Measurements from ENCODE around the gene CCNQ.

The CCNQ gene

GRCh38 chrX:153585827-153586226 lies 13.1 kb downstream of the CCNQ start:
- in situ Hi-C loops (cut with HindIII; ENCODE audit: low pct_ligation_motif_present, low sequenced_read_pairs) = no loop called here
- no peak overlapping the region for H3K27ac ChIP-seq
- H3K4me3 ChIP-seq (ENCODE audit: low read depth, low read length) = no peak overlapping the region
- DNase-seq = no peak
- TF ChIP-seq, protein P1, sequence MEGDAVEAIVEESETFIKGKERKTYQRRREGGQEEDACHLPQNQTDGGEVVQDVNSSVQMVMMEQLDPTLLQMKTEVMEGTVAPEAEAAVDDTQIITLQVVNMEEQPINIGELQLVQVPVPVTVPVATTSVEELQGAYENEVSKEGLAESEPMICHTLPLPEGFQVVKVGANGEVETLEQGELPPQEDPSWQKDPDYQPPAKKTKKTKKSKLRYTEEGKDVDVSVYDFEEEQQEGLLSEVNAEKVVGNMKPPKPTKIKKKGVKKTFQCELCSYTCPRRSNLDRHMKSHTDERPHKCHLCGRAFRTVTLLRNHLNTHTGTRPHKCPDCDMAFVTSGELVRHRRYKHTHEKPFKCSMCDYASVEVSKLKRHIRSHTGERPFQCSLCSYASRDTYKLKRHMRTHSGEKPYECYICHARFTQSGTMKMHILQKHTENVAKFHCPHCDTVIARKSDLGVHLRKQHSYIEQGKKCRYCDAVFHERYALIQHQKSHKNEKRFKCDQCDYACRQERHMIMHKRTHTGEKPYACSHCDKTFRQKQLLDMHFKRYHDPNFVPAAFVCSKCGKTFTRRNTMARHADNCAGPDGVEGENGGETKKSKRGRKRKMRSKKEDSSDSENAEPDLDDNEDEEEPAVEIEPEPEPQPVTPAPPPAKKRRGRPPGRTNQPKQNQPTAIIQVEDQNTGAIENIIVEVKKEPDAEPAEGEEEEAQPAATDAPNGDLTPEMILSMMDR (IDR thresholded peaks at IDR 0.05; ENCODE audit: low read depth, low read length, missing control alignments) = no peak
- H3K27me3 ChIP-seq (replicated peaks) = no peaks in the 10 kb centered on the region
- peaks cover 6% of the 10 kb centered on the region for H3K36me3 ChIP-seq (replicated peaks)

DNA sequence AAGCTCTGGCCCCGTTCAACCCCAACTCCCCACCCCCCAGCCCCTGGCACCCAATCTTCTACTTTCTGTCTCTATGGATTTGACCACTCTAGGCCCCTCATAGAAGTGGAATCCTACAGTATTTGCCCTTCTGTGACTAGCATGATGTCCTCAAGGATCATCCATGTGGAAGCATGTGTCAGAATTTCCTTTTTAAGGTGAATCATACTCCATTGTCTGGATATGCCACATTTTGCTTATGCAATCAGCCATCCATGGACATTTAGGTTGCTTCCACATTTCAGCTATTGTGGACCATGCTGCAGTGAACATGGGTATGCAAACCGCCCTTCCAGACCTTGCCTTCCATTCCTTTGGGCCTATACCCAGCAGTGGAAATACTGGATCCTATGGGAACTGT lies 15.5 kb downstream of the CCNQ start:
- Histone ChIP-seq H3K36me3 (replicated peaks) (peaks cover 4% of the 10 kb centered on the region), H3K4me3 (ENCODE audit: low read depth, low read length) (no peak overlapping the region), H3K27me3 (replicated peaks) (no peaks in the 10 kb centered on the region), H3K27ac (no peak overlapping the region)
- no peak for DNase-seq
- in situ Hi-C loops (cut with HindIII; ENCODE audit: low pct_ligation_motif_present, low sequenced_read_pairs) = no loop called here
- TF ChIP-seq, protein P1 (IDR thresholded peaks at IDR 0.05; ENCODE audit: low read depth, low read length, missing control alignments) = no peak

- Histone ChIP-seq H3K4me3 (ENCODE audit: low read depth, low read length) (no peak overlapping the region), H3K27ac (no peak overlapping the region), H3K27me3 (replicated peaks) (no peaks in the 10 kb centered on the region), H3K36me3 (replicated peaks) (peaks cover 2% of the 10 kb centered on the region)
- DNase-seq = no peak
- TF ChIP-seq, protein P1 (IDR thresholded peaks at IDR 0.05; ENCODE audit: low read depth, low read length, missing control alignments) = no peak
- in situ Hi-C loops (cut with HindIII; ENCODE audit: low pct_ligation_motif_present, low sequenced_read_pairs) = no loop called here
These were observed 16.0 kb downstream of the CCNQ start for GRCh38 chrX:153582896-153583295.

DNA sequence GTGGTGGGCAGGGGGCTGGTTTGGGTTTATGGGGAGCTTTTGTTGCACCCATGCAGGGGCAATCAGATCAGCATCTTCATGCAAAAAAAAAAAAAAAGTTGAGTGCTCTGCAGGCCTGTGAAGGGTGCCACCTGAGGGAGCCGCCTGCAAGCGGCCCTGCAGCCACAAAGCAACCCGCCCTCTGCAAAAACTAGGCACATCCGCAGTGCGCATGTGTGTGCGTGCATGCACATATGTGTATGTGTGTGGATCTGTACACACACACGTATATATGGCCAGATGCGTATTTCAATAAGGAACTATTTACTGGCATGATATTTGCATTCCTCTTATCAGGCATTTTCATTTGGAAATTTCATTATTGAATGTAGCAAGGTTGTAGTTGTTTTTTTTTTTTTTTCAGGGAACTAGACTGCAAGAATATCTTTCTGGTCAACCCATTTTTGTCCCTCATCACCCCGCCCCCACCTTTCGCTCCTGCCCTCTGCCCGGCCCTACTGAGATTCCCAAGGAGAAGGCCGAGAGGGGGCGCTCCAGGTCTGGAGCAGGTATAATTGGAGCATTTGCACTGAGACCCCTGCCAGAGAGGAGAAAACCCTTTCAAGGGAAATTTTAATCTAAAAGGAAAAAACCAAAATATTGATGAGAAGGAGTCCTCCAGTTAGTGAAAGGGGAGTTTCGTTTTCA lies 18.1 kb downstream of the CCNQ start:
- H3K27me3 ChIP-seq (replicated peaks) = no peaks in the 10 kb centered on the region
- H3K4me3 ChIP-seq (ENCODE audit: low read depth, low read length) = no peak overlapping the region
- H3K27ac ChIP-seq = no peak overlapping the region
- in situ Hi-C loops (cut with HindIII; ENCODE audit: low pct_ligation_motif_present, low sequenced_read_pairs) = no loop called here
- DNase-seq = no peak
- TF ChIP-seq, protein P1 (IDR thresholded peaks at IDR 0.05; ENCODE audit: low read depth, low read length, missing control alignments) = peak; percentile 45
- no peaks in the 10 kb centered on the region for H3K36me3 ChIP-seq (replicated peaks)

- no peaks in the 10 kb centered on the region for H3K36me3 ChIP-seq (replicated peaks)
- TF ChIP-seq, protein P1 (IDR thresholded peaks at IDR 0.05; ENCODE audit: low read depth, low read length, missing control alignments) = no peak
- in situ Hi-C loops (cut with HindIII; ENCODE audit: low pct_ligation_motif_present, low sequenced_read_pairs) = no loop called here
- no peaks in the 10 kb centered on the region for H3K27me3 ChIP-seq (replicated peaks)
- no peak for DNase-seq
- H3K27ac ChIP-seq = no peak overlapping the region
- H3K4me3 ChIP-seq (ENCODE audit: low read depth, low read length) = no peak overlapping the region
These were observed 20.1 kb downstream of the CCNQ start for GRCh38 chrX:153578889-153579288.
